Common myeloid progenitor, CD34-positive (primary cell): ENCODE data around the gene DDX20.

Experiments used
- CTCF ChIA-PET: fragments of 350-600 bp; sonication (Branson Sonifier 250); formaldehyde crosslinking; loops from one replicate; lab custom pipeline; 2021; ENCODE audit warnings: antibody characterized with exemption; lab: Charles Lee
- POLR2A ChIA-PET: fragments of 350-600 bp; sonication (Branson Sonifier 250); formaldehyde crosslinking; loops from one replicate; lab custom pipeline; 2021; ENCODE audit warnings: antibody characterized with exemption; lab: Charles Lee
- DNase-seq, 3 donors: peaks; one replicate each; pipeline versions ENCODE4 v3.0.0 to v3.0.0-alpha.2; 2013
- H3K27ac ChIP-seq, 2 experiments: 1 replicate in 1 of 2; 2 replicates in 1 of 2; pipeline ENCODE4 v1.7.0; 2013; ENCODE audit warnings: inconsistent platforms in 2 of 2, low read length in 2 of 2, mild to moderate bottlenecking in 2 of 2, low read depth in 1 of 2, moderate library complexity in 1 of 2; ENCODE audit not compliant: severe bottlenecking in 2 of 2, insufficient read depth in 1 of 2, poor library complexity in 1 of 2
- H3K27me3 ChIP-seq, 5 experiments: replicated peaks in 2 of 5; 1 replicate in 3 of 5; 2 replicates in 2 of 5; pipeline versions ENCODE4 v1.6.1 to v1.7.0; 2013; ENCODE audit warnings: low read length in 4 of 5, mild to moderate bottlenecking in 2 of 5, moderate library complexity in 2 of 5, inconsistent platforms in 1 of 5; ENCODE audit not compliant: insufficient read depth in 5 of 5, control insufficient read depth in 4 of 5
- H3K36me3 ChIP-seq, 4 experiments: 1 replicate in 2 of 4; 2 replicates in 2 of 4; pipeline versions ENCODE4 v1.6.1 to v1.7.0; 2013; ENCODE audit warnings: low read length in 3 of 4, control low read depth in 1 of 4, mild to moderate bottlenecking in 1 of 4; ENCODE audit not compliant: control insufficient read depth in 4 of 4, insufficient read depth in 4 of 4
- H3K4me1 ChIP-seq, 4 experiments: 1 replicate in 3 of 4; 2 replicates in 1 of 4; pipeline versions ENCODE4 v1.6.1 to v1.7.1; 2013; ENCODE audit warnings: low read length in 3 of 4, mild to moderate bottlenecking in 3 of 4, control low read depth in 1 of 4, inconsistent platforms in 1 of 4, moderate library complexity in 1 of 4; ENCODE audit not compliant: control insufficient read depth in 4 of 4, insufficient read depth in 4 of 4; ENCODE audit errors: control extremely low read depth in 1 of 4
- H3K4me3 ChIP-seq, 7 experiments: 1 replicate in 4 of 7; 2 replicates in 3 of 7; pipeline versions ENCODE4 v1.5.1 to v1.7.0; 2013; ENCODE audit warnings: mild to moderate bottlenecking in 7 of 7, low read length in 6 of 7, moderate library complexity in 6 of 7, inconsistent platforms in 2 of 7, low read depth in 2 of 7, control low read depth in 1 of 7; ENCODE audit not compliant: insufficient read depth in 4 of 7, control insufficient read depth in 1 of 7; ENCODE audit errors: extremely low read depth in 1 of 7
- H3K9me3 ChIP-seq, 5 experiments: 1 replicate in 4 of 5; 2 replicates in 1 of 5; pipeline versions ENCODE4 v1.6.1 to v1.7.1; 2013; ENCODE audit warnings: low read length in 4 of 5, mild to moderate bottlenecking in 2 of 5, inconsistent platforms in 1 of 5, low read depth in 1 of 5, moderate library complexity in 1 of 5; ENCODE audit not compliant: control insufficient read depth in 4 of 5, insufficient read depth in 2 of 5; ENCODE audit errors: control extremely low read depth in 1 of 5
- WGBS: methylation state at CpG from one replicate; pipeline ENCODE4 v1.1.5; 2013; ENCODE audit not compliant: insufficient coverage; 5-methylcytosine and 5-hydroxymethylcytosine counted together

The DDX20 gene

DNA sequence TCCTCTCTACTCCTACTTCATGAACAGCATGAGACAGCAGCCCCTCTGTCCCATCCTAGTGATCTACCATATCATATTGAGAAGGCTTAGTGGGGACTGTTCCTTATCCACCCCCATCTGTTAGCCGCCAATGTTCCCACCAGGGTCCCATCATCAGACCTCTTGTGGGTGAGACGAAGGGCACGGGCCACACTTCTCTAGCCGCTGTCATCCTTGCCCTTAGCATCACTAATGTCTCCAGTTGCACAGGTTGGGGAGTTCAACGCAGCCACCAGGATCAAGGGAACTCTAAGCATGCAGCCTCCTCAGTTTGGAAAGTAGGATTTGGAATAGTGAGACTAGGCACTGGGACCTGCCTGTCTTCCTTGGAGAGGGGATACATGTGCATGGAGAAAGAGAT, 36.6 kb upstream of the DDX20 start:
- ChIA-PET POLR2A (no interaction called here), CTCF (interaction anchor here (1.1 to 12.1 kb wide), 4 partner anchors 12 to 238 kb away, joined by 4 to 213 read pairs (median 4); no protein-coding TSS in a partner anchor)
- H3K27ac ChIP-seq = no peak overlapping the region
- no peak for DNase-seq
- H3K27me3 ChIP-seq = no peaks in the 10 kb centered on the region
- no peaks in the 10 kb centered on the region for H3K9me3 ChIP-seq
- H3K36me3 ChIP-seq = peaks cover 0 to 7% (median 6%) of the 10 kb centered on the region in 4 experiments
- 92% methylated on average over 4 of the region's 5 CpGs for WGBS
- no peak overlapping the region for H3K4me3 ChIP-seq
- peaks cover 0 to 2% (median 0%) of the 10 kb centered on the region in 4 experiments for H3K4me1 ChIP-seq

- WGBS = no CpG with 5 or more reads among the region's 4 CpGs
- Histone ChIP-seq H3K36me3 (peaks cover 0 to 7% (median 5%) of the 10 kb centered on the region in 4 experiments), H3K4me1 (no peaks in the 10 kb centered on the region), H3K27ac (no peak overlapping the region), H3K4me3 (no peak overlapping the region), H3K27me3 (no peaks in the 10 kb centered on the region), H3K9me3 (no peaks in the 10 kb centered on the region)
- POLR2A ChIA-PET = no interaction called here
- no peak for DNase-seq
- CTCF ChIA-PET = interaction anchor here (0.6 to 12.1 kb wide), 6 partner anchors 13 to 239 kb away, joined by 3 to 213 read pairs (median 4); no protein-coding TSS in a partner anchor
These were observed 36.0 kb upstream of the DDX20 start for GRCh38 chr1:111719674-111720132.

DNA sequence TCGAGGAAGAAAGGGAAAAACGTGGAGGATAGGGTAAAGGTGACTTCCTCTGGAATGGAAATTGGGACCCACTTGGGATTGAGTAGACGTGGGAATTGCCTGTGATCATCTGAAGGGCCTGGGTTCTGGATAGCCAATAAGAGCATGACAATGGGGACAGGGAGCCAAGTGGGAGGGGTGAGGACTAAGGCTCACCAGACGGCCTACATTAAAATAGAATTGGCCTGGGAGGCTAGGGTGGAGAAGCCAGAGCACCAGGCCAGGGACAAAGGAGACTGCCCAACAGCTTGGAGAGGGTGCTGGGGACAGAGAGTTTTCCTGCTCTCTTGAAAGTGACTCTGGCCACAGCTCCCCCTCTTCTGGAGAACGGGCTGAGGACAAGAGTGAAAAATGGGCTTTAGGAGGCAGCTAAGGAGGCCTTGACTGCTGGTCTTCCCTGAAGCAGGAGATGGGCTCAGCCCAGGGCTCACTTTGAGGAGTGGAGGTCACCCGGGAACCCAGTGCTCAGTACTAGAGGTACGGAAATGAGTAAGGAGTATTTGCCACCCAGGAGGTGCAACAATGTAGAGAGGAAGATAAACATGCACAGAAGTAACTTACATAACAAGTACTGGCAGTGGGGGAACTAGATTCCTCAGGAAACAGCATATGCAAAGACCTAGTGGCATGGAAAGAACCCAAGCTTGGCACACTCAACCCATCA, 35.3 kb upstream of the DDX20 start:
- DNase-seq = no peak
- Histone ChIP-seq H3K9me3 (no peaks in the 10 kb centered on the region), H3K27ac (no peak overlapping the region), H3K4me3 (no peak overlapping the region), H3K36me3 (peaks cover 0 to 7% (median 5%) of the 10 kb centered on the region in 4 experiments), H3K4me1 (no peaks in the 10 kb centered on the region), H3K27me3 (no peaks in the 10 kb centered on the region)
- ChIA-PET CTCF (interaction anchor here (0.6 to 12.1 kb wide), 8 partner anchors 11 to 240 kb away, joined by 3 to 213 read pairs (median 4); no protein-coding TSS in a partner anchor), POLR2A (no interaction called here)
- WGBS = 89% methylated on average over 5 of the region's 7 CpGs

GRCh38 chr1:111720977-111721786, 34.5 kb upstream of the DDX20 start:
- Histone ChIP-seq H3K27me3 (no peaks in the 10 kb centered on the region), H3K9me3 (no peaks in the 10 kb centered on the region), H3K4me1 (no peaks in the 10 kb centered on the region), H3K27ac (no peak overlapping the region), H3K36me3 (peaks cover 0 to 9% (median 5%) of the 10 kb centered on the region in 4 experiments), H3K4me3 (no peak overlapping the region)
- DNase-seq = no peak
- CTCF ChIA-PET = interaction anchor here (0.8 to 12.1 kb wide), 5 partner anchors 12 to 46 kb away, joined by 3 to 213 read pairs (median 3); no protein-coding TSS in a partner anchor
- POLR2A ChIA-PET = no interaction called here
- 85% methylated on average over 8 of the region's 10 CpGs for WGBS

- Histone ChIP-seq H3K9me3 (no peaks in the 10 kb centered on the region), H3K36me3 (peaks cover 0 to 6% (median 0%) of the 10 kb centered on the region in 4 experiments), H3K27me3 (no peaks in the 10 kb centered on the region), H3K4me1 (no peaks in the 10 kb centered on the region), H3K4me3 (no peak overlapping the region), H3K27ac (no peak overlapping the region)
- ChIA-PET CTCF (interaction anchor here (1.3 kb wide), 1 partner anchor 10 kb away, joined by 4 read pairs; no protein-coding TSS in a partner anchor), POLR2A (no interaction called here)
- WGBS = 97% methylated on average over 5 of the region's 7 CpGs
- DNase-seq = no peak
These were observed 32.5 kb upstream of the DDX20 start for GRCh38 chr1:111723091-111723806.

DNA sequence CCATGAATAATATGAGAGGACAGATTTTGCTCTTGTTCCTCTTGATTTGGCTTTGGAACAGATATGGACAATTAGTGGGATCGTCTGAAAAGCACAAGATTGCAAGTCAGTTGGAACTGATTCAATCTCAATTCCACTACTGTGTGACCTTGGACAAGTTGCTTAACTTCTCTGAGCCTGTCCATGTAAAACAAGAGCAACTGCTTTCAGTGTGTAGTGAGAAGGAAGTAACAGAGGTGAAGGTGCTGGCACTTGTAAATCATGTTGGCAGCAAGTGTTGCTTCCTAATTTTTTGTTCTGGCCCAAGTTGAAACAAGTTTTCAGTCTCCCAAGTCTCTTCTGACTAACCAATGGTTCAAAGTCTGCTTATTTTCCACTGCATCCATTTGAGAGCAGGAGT, 31.8 kb upstream of the DDX20 start:
- ChIA-PET CTCF (no interaction called here), POLR2A (no interaction called here)
- no peak overlapping the region for H3K27ac ChIP-seq
- WGBS = 89% methylated on average over 1 of the region's 1 CpG
- no peaks in the 10 kb centered on the region for H3K9me3 ChIP-seq
- H3K4me1 ChIP-seq = no peaks in the 10 kb centered on the region
- H3K4me3 ChIP-seq = no peak overlapping the region
- H3K36me3 ChIP-seq = peaks cover 0 to 6% (median 0%) of the 10 kb centered on the region in 4 experiments
- no peaks in the 10 kb centered on the region for H3K27me3 ChIP-seq
- DNase-seq = no peak
